SW480 (cell line): ENCODE data around the gene MYOCD.

ENCODE experiments used
- DNase-seq: peaks from one replicate; pipeline ENCODE4 v3.0.0-alpha.2; 2016; ENCODE audit warnings: low spot score

The MYOCD gene

GRCh38 chr17:12712941-12713340 lies 47.3 kb downstream of the MYOCD start:
- no peak for DNase-seq

GRCh38 chr17:12719948-12720347 lies 54.3 kb downstream of the MYOCD start:
- DNase-seq, result no peak

GRCh38 chr17:12721581-12721980 lies 55.9 kb downstream of the MYOCD start:
- DNase-seq, result no peak

- DNase-seq, result no peak
These were observed 56.6 kb downstream of the MYOCD start for GRCh38 chr17:12722282-12722681.

GRCh38 chr17:12726131-12726530 lies 60.4 kb downstream of the MYOCD start:
- no peak for DNase-seq

- no peak for DNase-seq
These were observed 61.5 kb downstream of the MYOCD start for GRCh38 chr17:12727076-12727760.

- DNase-seq, result no peak
These were observed 62.2 kb downstream of the MYOCD start for GRCh38 chr17:12727881-12728280.

- no peak for DNase-seq
These were observed 63.4 kb downstream of the MYOCD start for GRCh38 chr17:12729086-12729485.

GRCh38 chr17:12730421-12730820 lies 64.7 kb downstream of the MYOCD start:
- DNase-seq, result no peak

GRCh38 chr17:12730931-12731521 lies 65.3 kb downstream of the MYOCD start:
- DNase-seq, result peak; percentile 12

GRCh38 chr17:12731839-12732238 lies 66.1 kb downstream of the MYOCD start:
- no peak for DNase-seq

- no peak for DNase-seq
These were observed 66.7 kb downstream of the MYOCD start for GRCh38 chr17:12732366-12732765.

- DNase-seq, result no peak
These were observed 69.2 kb downstream of the MYOCD start for GRCh38 chr17:12734926-12735325.

GRCh38 chr17:12735517-12735916 lies 69.8 kb downstream of the MYOCD start:
- no peak for DNase-seq

- DNase-seq, result no peak
These were observed 70.8 kb downstream of the MYOCD start for GRCh38 chr17:12736526-12736925.

GRCh38 chr17:12737740-12738469 lies 72.2 kb downstream of the MYOCD start:
- no peak for DNase-seq

- DNase-seq, result no peak
These were observed 72.9 kb downstream of the MYOCD start for GRCh38 chr17:12738624-12739023.

GRCh38 chr17:12739500-12739899 lies 73.8 kb downstream of the MYOCD start:
- DNase-seq, result no peak

- no peak for DNase-seq
These were observed 77.4 kb downstream of the MYOCD start for GRCh38 chr17:12743046-12743445.

GRCh38 chr17:12744298-12744697 lies 78.6 kb downstream of the MYOCD start:
- no peak for DNase-seq

GRCh38 chr17:12744786-12745185 lies 79.1 kb downstream of the MYOCD start:
- no peak for DNase-seq

GRCh38 chr17:12745486-12745885 lies 79.8 kb downstream of the MYOCD start:
- DNase-seq, result no peak

GRCh38 chr17:12756786-12757185 lies 91.1 kb downstream of the MYOCD start:
- no peak for DNase-seq
